Gastroesophageal sphincter (tissue), 4 donors: ENCODE measurements around the gene ASB15. TPM values are rescaled to one million over a fixed set of nuclear protein-coding genes. Genes with fewer than 3 reads are reported as not detected.

Source experiments
- ATAC-seq: fragments of 150-250 bp; one replicate; pipeline ENCODE4 v1.9.1; 2016; ENCODE audit warnings: mild to moderate bottlenecking, moderate library complexity
- H3K27ac ChIP-seq, 4 donors: fragments of 200-600 bp; sonication (generic) in 3 of 4; 1 replicate in 3 of 4; 2 replicates in 1 of 4; pipeline ENCODE4 v1.5.1; 2016 to 2019
- H3K27me3 ChIP-seq: fragments of 200-600 bp; sonication (generic); one replicate; pipeline ENCODE4 v1.5.1; 2019
- H3K36me3 ChIP-seq, 2 donors: fragments of 200-600 bp; sonication (generic); one replicate each; pipeline ENCODE4 v1.5.1; 2019; ENCODE audit warnings: control low read depth in 1 of 2
- H3K4me1 ChIP-seq, 3 donors: fragments of 200-600 bp; sonication (generic); 1 replicate in 2 of 3; 2 replicates in 1 of 3; pipeline ENCODE4 v1.5.1; 2016 to 2019; ENCODE audit warnings: control low read depth in 2 of 3
- H3K4me3 ChIP-seq, 2 donors: fragments of 200-600 bp; sonication (generic); one replicate each; pipeline ENCODE4 v1.5.1; 2019; ENCODE audit warnings: mild to moderate bottlenecking in 1 of 2, moderate library complexity in 1 of 2
- H3K9me3 ChIP-seq, 3 donors: fragments of 200-600 bp; sonication (generic); one replicate each; pipeline ENCODE4 v1.5.1; 2017 to 2019; ENCODE audit warnings: control low read depth in 2 of 3
- EP300 ChIP-seq: sonication (generic); formaldehyde crosslinking; IDR thresholded peaks from one replicate; pipeline ENCODE4 v1.6.1; 2017; ENCODE audit warnings: antibody characterized with exemption, mild to moderate bottlenecking
- POLR2A ChIP-seq, 2 donors: fragments of 450-650 bp; IDR thresholded peaks; one replicate each; pipeline ENCODE4 v1.6.1; 2017; ENCODE audit warnings: antibody characterized with exemption in 2 of 2, mild to moderate bottlenecking in 2 of 2, moderate library complexity in 1 of 2
- POLR2AphosphoS5 ChIP-seq: sonication (generic); formaldehyde crosslinking; IDR thresholded peaks from one replicate; pipeline ENCODE4 v1.6.1; 2017; ENCODE audit warnings: antibody characterized with exemption
- WGBS, 2 donors: methylation state at CpG; one replicate each; pipeline ENCODE4 v1.1.5; 2018; ENCODE audit warnings: low coverage in 1 of 2; 5-methylcytosine and 5-hydroxymethylcytosine counted together
- total RNA-seq, 4 donors: library from RNA; depleted of rRNA; stranded (reverse); fragments of >200 nt; gene quantifications; one replicate each; pipeline ENCODE4 v1.1.0, GENCODE V29; 2016
- TF ChIP-seq, protein P1 (sequence below), 4 experiments: fragments of 200-600 bp in 2 of 4; fragments of 450-650 bp in 2 of 4; sonication (generic) in 1 of 4; IDR thresholded peaks; one replicate each; pipeline ENCODE4 v1.5.1; 2017 to 2019; ENCODE audit warnings: antibody characterized with exemption in 4 of 4, mild to moderate bottlenecking in 2 of 4, moderate library complexity in 2 of 4

ASB15 gene
- total RNA-seq, 4 donors from 2014 or later = not detected

- no peak overlapping the region for H3K27ac ChIP-seq
- ATAC-seq = no peak
These were observed 72.3 kb downstream of the ASB15 start for GRCh38 chr7:123673752-123674398.

DNA sequence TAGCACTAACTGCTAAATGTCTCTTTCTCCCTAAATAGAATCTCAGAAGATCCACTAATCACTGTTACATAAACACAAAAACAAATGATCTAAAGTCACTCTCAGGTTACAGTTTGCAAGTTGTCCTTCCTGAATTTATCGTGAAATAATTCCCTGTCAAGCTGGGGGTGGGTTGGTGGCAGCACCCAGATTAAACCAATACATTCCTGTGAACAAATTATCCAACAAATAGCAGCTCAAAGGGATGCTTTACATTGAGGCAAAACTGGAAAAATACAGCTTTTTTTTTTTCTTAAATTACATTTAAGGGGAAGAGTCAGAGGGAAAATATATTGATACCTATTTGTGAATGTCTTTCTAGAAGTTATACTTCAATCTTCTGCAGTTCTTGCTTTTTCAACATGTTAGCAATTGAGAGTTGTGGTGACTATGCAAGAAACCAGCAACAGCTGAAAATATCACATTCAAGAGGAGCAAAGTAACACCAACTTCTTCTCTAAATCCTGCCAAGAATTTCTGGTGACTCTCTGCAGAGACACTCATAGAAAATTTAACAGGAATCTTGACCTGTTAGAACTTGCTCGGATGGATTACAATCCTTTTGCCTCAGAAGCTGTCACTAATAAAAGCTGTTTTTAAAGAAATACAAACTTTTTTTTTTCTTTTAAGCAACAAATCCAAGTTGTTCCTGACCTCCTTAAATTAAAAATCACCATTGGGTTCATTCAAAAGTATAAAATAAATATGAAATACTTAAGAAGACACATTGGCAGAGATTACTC, 73.0 kb downstream of the ASB15 start:
- TF ChIP-seq EP300 (no peak), POLR2AphosphoS5 (no peak)
- TF ChIP-seq, protein P1, sequence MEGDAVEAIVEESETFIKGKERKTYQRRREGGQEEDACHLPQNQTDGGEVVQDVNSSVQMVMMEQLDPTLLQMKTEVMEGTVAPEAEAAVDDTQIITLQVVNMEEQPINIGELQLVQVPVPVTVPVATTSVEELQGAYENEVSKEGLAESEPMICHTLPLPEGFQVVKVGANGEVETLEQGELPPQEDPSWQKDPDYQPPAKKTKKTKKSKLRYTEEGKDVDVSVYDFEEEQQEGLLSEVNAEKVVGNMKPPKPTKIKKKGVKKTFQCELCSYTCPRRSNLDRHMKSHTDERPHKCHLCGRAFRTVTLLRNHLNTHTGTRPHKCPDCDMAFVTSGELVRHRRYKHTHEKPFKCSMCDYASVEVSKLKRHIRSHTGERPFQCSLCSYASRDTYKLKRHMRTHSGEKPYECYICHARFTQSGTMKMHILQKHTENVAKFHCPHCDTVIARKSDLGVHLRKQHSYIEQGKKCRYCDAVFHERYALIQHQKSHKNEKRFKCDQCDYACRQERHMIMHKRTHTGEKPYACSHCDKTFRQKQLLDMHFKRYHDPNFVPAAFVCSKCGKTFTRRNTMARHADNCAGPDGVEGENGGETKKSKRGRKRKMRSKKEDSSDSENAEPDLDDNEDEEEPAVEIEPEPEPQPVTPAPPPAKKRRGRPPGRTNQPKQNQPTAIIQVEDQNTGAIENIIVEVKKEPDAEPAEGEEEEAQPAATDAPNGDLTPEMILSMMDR (IDR thresholded peaks at IDR 0.05) = no peak
- Histone ChIP-seq H3K27ac (peak overlapping the region in 3 of 4 donors; percentile 3 to 18 (median 11)), H3K27me3 (no peaks in the 10 kb centered on the region), H3K4me3 (no peak overlapping the region), H3K9me3 (no peaks in the 10 kb centered on the region), H3K36me3 (peaks cover 0 to 5% of the 10 kb centered on the region in 2 donors), H3K4me1 (peaks cover 0 to 23% (median 0%) of the 10 kb centered on the region in 3 donors)
- 15% methylated on average over 2 of the region's 2 CpGs; no CpG with 5 or more reads in 1 of the 2 donors for WGBS, 2 donors
- ATAC-seq = peak; percentile 57

More at GRCh38 chr7:123673752-123674398, 72.3 kb downstream of the ASB15 start:
- Histone ChIP-seq H3K36me3 (no peaks in the 10 kb centered on the region), H3K9me3 (no peaks in the 10 kb centered on the region), H3K27me3 (no peaks in the 10 kb centered on the region), H3K4me1 (peaks cover 0 to 23% (median 0%) of the 10 kb centered on the region in 3 donors), H3K4me3 (no peak overlapping the region)
- 72 to 80% methylated on average over 3 of the region's 3 CpGs for WGBS, 2 donors
- no peak for TF ChIP-seq EP300
- TF ChIP-seq, protein P1 (IDR thresholded peaks at IDR 0.05) = no peak
- TF ChIP-seq POLR2A (IDR thresholded peaks at IDR 0.05) = no peak
- TF ChIP-seq POLR2AphosphoS5 = no peak

DNA sequence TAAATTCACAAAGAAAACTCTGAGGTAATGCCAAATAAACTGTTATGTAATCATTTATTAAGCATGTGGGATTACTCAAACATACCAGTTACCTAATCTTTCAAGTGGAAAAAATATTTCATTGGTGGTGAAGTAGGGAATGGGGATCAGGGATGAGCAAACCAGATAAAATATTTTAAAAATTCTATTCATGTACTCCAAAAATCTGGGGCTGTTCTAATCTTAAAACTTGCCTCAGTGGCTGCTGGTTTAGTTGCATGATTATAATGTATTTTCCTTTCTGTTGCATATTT, 73.5 kb downstream of the ASB15 start:
- H3K27me3 ChIP-seq = no peaks in the 10 kb centered on the region
- peaks cover 0 to 10% of the 10 kb centered on the region in 2 donors for H3K36me3 ChIP-seq
- no peak overlapping the region for H3K4me3 ChIP-seq
- peak overlapping the region in 2 of 4 donors; percentile 11 to 13 for H3K27ac ChIP-seq
- ATAC-seq = peak; percentile 68
- H3K4me1 ChIP-seq = peaks cover 0 to 23% (median 0%) of the 10 kb centered on the region in 3 donors
- no peaks in the 10 kb centered on the region for H3K9me3 ChIP-seq
- TF ChIP-seq EP300 (no peak), POLR2A (IDR thresholded peaks at IDR 0.05) (no peak), POLR2AphosphoS5 (no peak)
- TF ChIP-seq, protein P1 (IDR thresholded peaks at IDR 0.05) = no peak

DNA sequence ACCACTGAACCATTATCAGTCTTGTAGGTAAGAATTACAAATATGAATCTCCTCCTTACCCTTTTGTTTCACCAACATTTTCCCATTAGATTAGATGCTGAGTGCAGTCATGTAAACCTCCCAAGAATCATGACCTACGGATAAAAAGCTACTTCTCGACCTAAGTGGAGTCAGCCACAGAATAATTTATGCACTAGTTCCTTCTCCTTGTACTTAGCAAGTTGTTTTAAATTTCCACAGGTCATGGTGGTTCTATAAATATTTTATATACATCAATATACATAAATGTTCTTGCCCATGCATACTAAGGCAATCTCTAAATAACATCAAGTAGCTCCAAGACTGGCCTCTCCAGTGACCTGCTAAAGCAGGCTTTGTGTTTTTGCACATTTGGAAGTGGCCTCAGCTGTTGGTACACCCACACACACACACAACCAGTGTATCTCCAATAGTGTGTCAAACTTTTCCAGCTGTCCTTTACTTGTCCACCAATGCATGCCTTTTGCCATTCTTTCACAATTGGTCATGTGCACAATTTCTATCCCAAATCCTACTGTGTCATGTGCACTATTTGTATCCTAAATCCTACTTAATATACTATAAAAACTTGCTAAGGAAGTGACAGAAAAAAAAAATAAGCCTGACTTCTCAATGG, 75.6 kb downstream of the ASB15 start:
- Histone ChIP-seq H3K4me3 (no peak overlapping the region), H3K27ac (no peak overlapping the region), H3K27me3 (no peaks in the 10 kb centered on the region), H3K36me3 (peaks cover 0 to 27% of the 10 kb centered on the region in 2 donors), H3K9me3 (no peaks in the 10 kb centered on the region), H3K4me1 (peaks cover 0 to 23% (median 0%) of the 10 kb centered on the region in 3 donors)
- TF ChIP-seq, protein P1 (IDR thresholded peaks at IDR 0.05) = no peak
- TF ChIP-seq POLR2A (IDR thresholded peaks at IDR 0.05) = no peak
- TF ChIP-seq POLR2AphosphoS5 = no peak
- TF ChIP-seq EP300 = no peak
- no peak for ATAC-seq
- WGBS, 2 donors = 64 to 94% methylated on average over 2 of the region's 2 CpGs
